ENCODE results near the gene PPOX. TPM values are rescaled to one million over a fixed set of nuclear protein-coding genes. Genes with fewer than 3 reads are reported as not detected.

Gene PPOX
- polyA plus RNA-seq, 1 of the 3 experiments (the other 2 are of a cell fraction) = 30.7 TPM

- TF ChIP-seq RAD21 (IDR thresholded peaks at IDR 0.05; ENCODE audit: low read length) (peak; percentile 38; the same call in 1 of the 2 replicates), MEF2A (IDR thresholded peaks at IDR 0.05; ENCODE audit: borderline replicate concordance, low read depth) (no peak), CTCF (IDR thresholded peaks at IDR 0.05) (peak; percentile 50)
- no peak for DNase-seq
- peaks cover 16% of the 10 kb centered on the region for H3K79me2 ChIP-seq (ENCODE audit: insufficient read depth)
- H3K4me1 ChIP-seq (ENCODE audit: control insufficient read depth in 1 of 2, insufficient read depth in 2 of 2, low read depth in 1 of 2, low read length in 1 of 2) = peaks cover 0 to 21% of the 10 kb centered on the region in 2 experiments; a peak in 2 of 4 replicates
- no peak overlapping the region for H3K4me3 ChIP-seq (ENCODE audit: low read depth in 2 of 2, low read length in 1 of 2)
- no peaks in the 10 kb centered on the region for H4K20me1 ChIP-seq (ENCODE audit: insufficient read depth)
- no peaks in the 10 kb centered on the region for H3K9me2 ChIP-seq
- no peak overlapping the region for H3K4me2 ChIP-seq
- peaks cover 10% of the 10 kb centered on the region for H3F3A ChIP-seq (replicated peaks; ENCODE audit: insufficient read depth)
- ChIA-PET CTCF (interaction anchor here (0.7 to 5.6 kb wide), 4 partner anchors 12 to 193 kb away, joined by 3 to 32 read pairs (median 6); partner anchors contain the start of gene PPOX), POLR2A (no interaction called here)
- WGBS (ENCODE audit: low lambda C conversion rate) = 23% methylated on average over 1 of the region's 1 CpG
- H3K9me3 ChIP-seq = no peaks in the 10 kb centered on the region
- H3K36me3 ChIP-seq (replicated peaks in 1 of 2; ENCODE audit: control insufficient read depth in 1 of 2, insufficient read depth in 2 of 2, low read length in 1 of 2) = peaks cover 0 to 2% of the 10 kb centered on the region in 2 experiments
- no peaks in the 10 kb centered on the region for H3K27me3 ChIP-seq (ENCODE audit: insufficient read depth)
- no peak overlapping the region for H2AFZ ChIP-seq (ENCODE audit: low read depth)
- no peak overlapping the region for H3K9ac ChIP-seq
- H3K27ac ChIP-seq (ENCODE audit: low read depth in 2 of 2, low read length in 1 of 2) = no peak overlapping the region
Measured at GRCh38 chr1:161180639-161181038, 14.4 kb downstream of the PPOX start.

GRCh38 chr1:161182214-161182613, 16.0 kb downstream of the PPOX start:
- no peak for DNase-seq
- Histone ChIP-seq H3K9me3 (no peaks in the 10 kb centered on the region), H3K9me2 (no peaks in the 10 kb centered on the region), H3F3A (replicated peaks; ENCODE audit: insufficient read depth) (peaks cover 10% of the 10 kb centered on the region), H3K36me3 (replicated peaks in 1 of 2; ENCODE audit: control insufficient read depth in 1 of 2, insufficient read depth in 2 of 2, low read length in 1 of 2) (no peaks in the 10 kb centered on the region), H3K4me3 (ENCODE audit: low read depth in 2 of 2, low read length in 1 of 2) (no peak overlapping the region), H3K9ac (no peak overlapping the region), H3K27me3 (ENCODE audit: insufficient read depth) (no peaks in the 10 kb centered on the region), H3K27ac (ENCODE audit: low read depth in 2 of 2, low read length in 1 of 2) (no peak overlapping the region), H3K4me2 (no peak overlapping the region), H3K4me1 (ENCODE audit: control insufficient read depth in 1 of 2, insufficient read depth in 2 of 2, low read depth in 1 of 2, low read length in 1 of 2) (peaks cover 0 to 15% of the 10 kb centered on the region in 2 experiments; a peak in 3 of 4 replicates), H2AFZ (ENCODE audit: low read depth) (no peak overlapping the region; the same call in 1 of the 2 replicates), H4K20me1 (ENCODE audit: insufficient read depth) (no peaks in the 10 kb centered on the region), H3K79me2 (ENCODE audit: insufficient read depth) (no peaks in the 10 kb centered on the region)
- no peak for TF ChIP-seq NRF1 (IDR thresholded peaks at IDR 0.05; ENCODE audit: low read depth, low read length)
- no peak for TF ChIP-seq GABPA (IDR thresholded peaks at IDR 0.05; ENCODE audit: low read depth)
- no peak for TF ChIP-seq FOSL2 (IDR thresholded peaks at IDR 0.05; ENCODE audit: borderline replicate concordance, low read depth)
- TF ChIP-seq TAF1 (IDR thresholded peaks at IDR 0.05; ENCODE audit: borderline replicate concordance, low read depth, low read length) = no peak
- TF ChIP-seq MXI1 (IDR thresholded peaks at IDR 0.05; ENCODE audit: low read depth, low read length) = no peak
- no peak for TF ChIP-seq ELF1 (IDR thresholded peaks at IDR 0.05)
- TF ChIP-seq GATA2 (CRISPR knock-in tag; IDR thresholded peaks at IDR 0.05) = no peak
- TF ChIP-seq NFIC (IDR thresholded peaks at IDR 0.05; ENCODE audit: borderline replicate concordance) = no peak
- no peak for TF ChIP-seq RXRA (IDR thresholded peaks at IDR 0.05; ENCODE audit: borderline replicate concordance, low read depth)
- TF ChIP-seq SMC3 (IDR thresholded peaks at IDR 0.05; ENCODE audit: low read depth, low read length) = no peak
- TF ChIP-seq EP300 (IDR thresholded peaks at IDR 0.05; ENCODE audit: borderline replicate concordance in 1 of 2, low read depth in 1 of 2, low read length in 1 of 2) = no peak
- TF ChIP-seq RCOR1 (IDR thresholded peaks at IDR 0.05; ENCODE audit: low read length) = no peak
- no peak for TF ChIP-seq IRF3 (IDR thresholded peaks at IDR 0.05; ENCODE audit: low read depth, low read length)
- no peak for TF ChIP-seq EZH2phosphoT487 (IDR thresholded peaks at IDR 0.05; ENCODE audit: borderline replicate concordance, low read depth)
- no peak for TF ChIP-seq CHD2 (IDR thresholded peaks at IDR 0.05; ENCODE audit: low read length, partially characterized antibody)
- TF ChIP-seq TEAD4 (IDR thresholded peaks at IDR 0.05; ENCODE audit: borderline replicate concordance, insufficient read depth) = no peak
- no peak for TF ChIP-seq JUND (IDR thresholded peaks at IDR 0.05)
- no peak for TF ChIP-seq RFX5 (IDR thresholded peaks at IDR 0.05; ENCODE audit: low read length)
- 100% methylated on average over 1 of the region's 1 CpG for WGBS (ENCODE audit: low lambda C conversion rate)
- ChIA-PET CTCF (interaction anchor here (0.7 to 5.6 kb wide), 3 partner anchors 10 to 28 kb away, joined by 3 to 32 read pairs (median 8); partner anchors contain the start of gene PPOX), POLR2A (no interaction called here)
